Endothelial cell of umbilical vein (primary cell): ENCODE data around the gene ZCWPW2. TPM values are rescaled to one million over a fixed set of nuclear protein-coding genes. Genes with fewer than 3 reads are reported as not detected.

Experiments
- BruUV-seq: library from RNA; stranded (reverse); fragments of 400-500 nt; replicated peaks from 2 replicates; lab custom pipeline; 2021; lab: Mats Ljungman, UMichigan
- CTCF ChIA-PET: fragments of 300-600, 350-600 bp; sonication (Branson Sonifier 250); formaldehyde crosslinking; loops from one replicate; lab custom pipeline; 2021; ENCODE audit warnings: antibody characterized with exemption, inconsistent platforms; lab: Charles Lee
- POLR2A ChIA-PET: fragments of 300-600, 350-600 bp; sonication (Branson Sonifier 250); formaldehyde crosslinking; loops from one replicate; lab custom pipeline; 2021; ENCODE audit warnings: antibody characterized with exemption, inconsistent platforms; lab: Charles Lee
- DNase-seq: peaks from one replicate; pipeline ENCODE4 v3.0.0-alpha.2; 2011; ENCODE audit warnings: low read depth, low spot score
- FAIRE-seq: peaks from 2 replicates; lab custom pipeline; 2011; peaks lifted over from hg19 to GRCh38; lab: Jason Lieb, UNC
- H2AFZ ChIP-seq: 2 replicates; pipeline ENCODE4 v1.6.0; 2012; ENCODE audit warnings: low read depth, low read length, control low read depth, inconsistent platforms
- H3K27ac ChIP-seq: 2 replicates; pipeline ENCODE4 v1.5.1; 2011; ENCODE audit warnings: low read depth, mild to moderate bottlenecking, control low read depth, low read length, moderate library complexity; ENCODE audit not compliant: insufficient read depth
- H3K27me3 ChIP-seq, 2 experiments: 2 replicates each; pipeline versions ENCODE4 v1.6.0 to v1.6.1; 2011; ENCODE audit warnings: low read length in 2 of 2, mixed read lengths in 1 of 2; ENCODE audit not compliant: control insufficient read depth in 2 of 2, insufficient read depth in 2 of 2
- H3K36me3 ChIP-seq, 2 experiments: 2 replicates in 1 of 2; 3 replicates in 1 of 2; pipeline ENCODE4 v1.5.1; 2011; ENCODE audit warnings: low read length in 2 of 2, mild to moderate bottlenecking in 1 of 2, moderate library complexity in 1 of 2; ENCODE audit not compliant: control insufficient read depth in 2 of 2, insufficient read depth in 2 of 2; ENCODE audit errors: extremely low read depth in 1 of 2
- H3K4me1 ChIP-seq: 3 replicates; pipeline ENCODE4 v1.5.1; 2011; ENCODE audit warnings: mild to moderate bottlenecking, low read length; ENCODE audit not compliant: control insufficient read depth, insufficient read depth; ENCODE audit errors: extremely low read depth
- H3K4me2 ChIP-seq: 2 replicates; pipeline ENCODE4 v1.6.1; 2011; ENCODE audit warnings: low read length, control low read depth, mixed read lengths; ENCODE audit not compliant: insufficient read depth
- H3K4me3 ChIP-seq, 3 experiments: fragments of 200-600 bp in 1 of 3; sonication (generic), shearing (Covaris generic) in 1 of 3; replicated peaks in 1 of 3; 2 replicates each; pipeline ENCODE4 v1.5.1; 2011 to 2016; ENCODE audit warnings: control low read depth in 3 of 3, low read length in 3 of 3, mild to moderate bottlenecking in 2 of 3, inconsistent platforms in 1 of 3, low read depth in 1 of 3, moderate library complexity in 1 of 3; ENCODE audit not compliant: insufficient read depth in 1 of 3
- H3K79me2 ChIP-seq: 2 replicates; pipeline ENCODE4 v1.6.0; 2012; ENCODE audit warnings: low read length, inconsistent platforms; ENCODE audit not compliant: control insufficient read depth, insufficient read depth
- H3K9ac ChIP-seq: replicated peaks from 2 replicates; pipeline ENCODE3; 2011; ENCODE audit warnings: low read length, control low read depth; ENCODE audit not compliant: insufficient read depth; ENCODE audit errors: extremely low read depth
- H3K9me1 ChIP-seq: replicated peaks from 3 replicates; pipeline ENCODE4 v1.6.0; 2011; ENCODE audit warnings: mild to moderate bottlenecking, low read length; ENCODE audit not compliant: control insufficient read depth, insufficient read depth; ENCODE audit errors: extremely low read depth
- H3K9me3 ChIP-seq: replicated peaks from 2 replicates; pipeline ENCODE4 v1.5.1; 2012; ENCODE audit warnings: low read length, inconsistent platforms; ENCODE audit not compliant: control insufficient read depth, insufficient read depth
- H4K20me1 ChIP-seq: replicated peaks from 2 replicates; pipeline ENCODE3; 2011; ENCODE audit warnings: mild to moderate bottlenecking, low read length; ENCODE audit not compliant: control insufficient read depth, insufficient read depth; ENCODE audit errors: extremely low read depth
- CTCF ChIP-seq, 2 donors: IDR thresholded peaks; 1 replicate in 1 of 2; 2 replicates in 1 of 2; pipeline ENCODE4 v1.5.1; 2011; ENCODE audit warnings: low read length in 2 of 2, mild to moderate bottlenecking in 2 of 2, moderate library complexity in 2 of 2, control low read depth in 1 of 2, inconsistent platforms in 1 of 2, low read depth in 1 of 2; ENCODE audit not compliant: insufficient read depth in 1 of 2; ENCODE audit errors: extremely low read depth in 1 of 2
- EZH2 ChIP-seq: IDR thresholded peaks from 2 replicates; pipeline ENCODE4 v1.6.1; 2012; ENCODE audit warnings: borderline replicate concordance, low read depth, mild to moderate bottlenecking, moderate library complexity, low read length, inconsistent platforms; ENCODE audit not compliant: severe bottlenecking
- FOS ChIP-seq: IDR thresholded peaks from 2 replicates; pipeline ENCODE4 v1.6.1; 2011; ENCODE audit warnings: mild to moderate bottlenecking, low read length, moderate library complexity, borderline replicate concordance; ENCODE audit not compliant: insufficient read depth
- GATA2 ChIP-seq: IDR thresholded peaks from 2 replicates; pipeline ENCODE4 v1.7.0; 2011; ENCODE audit warnings: low read depth, mild to moderate bottlenecking, moderate library complexity, mixed read lengths, low read length; ENCODE audit not compliant: insufficient read length, insufficient read depth
- JUN ChIP-seq: IDR thresholded peaks from 2 replicates; pipeline ENCODE4 v1.6.1; 2011; ENCODE audit warnings: borderline replicate concordance, low read depth; ENCODE audit not compliant: insufficient read length, insufficient read depth
- MAX ChIP-seq: IDR thresholded peaks from 2 replicates; pipeline ENCODE4 v1.6.1; 2011; ENCODE audit not compliant: insufficient read depth, insufficient read length
- MYC ChIP-seq: IDR thresholded peaks from one replicate; pipeline ENCODE4 v1.6.1; 2011; ENCODE audit warnings: mild to moderate bottlenecking, low read depth, low read length
- POLR2A ChIP-seq: IDR thresholded peaks from 2 replicates; pipeline ENCODE4 v1.6.1; 2012; ENCODE audit warnings: low read depth, mild to moderate bottlenecking, control low read depth, low read length
- POLR2AphosphoS5 ChIP-seq: IDR thresholded peaks from 2 replicates; pipeline ENCODE4 v1.6.1; 2012; ENCODE audit warnings: low read depth, mild to moderate bottlenecking, control low read depth, low read length, moderate library complexity; ENCODE audit not compliant: insufficient read depth
- dilution Hi-C: fragments of 300-500 bp; cut with MboI; formaldehyde crosslinking; loops from one replicate; pipeline ENCODE4 v1.15.0; 2019; ENCODE audit warnings: low sequenced_read_pairs; ENCODE audit not compliant: extremely low pct_ligation_motif_present
- intact Hi-C: fragments of 100-400 bp; cut with micrococcal nuclease; formaldehyde crosslinking; loops from one replicate; pipeline ENCODE4 v1.10.0; 2022
- polyA plus RNA-seq, 4 experiments: library from polyadenylated mRNA; depleted of rRNA in 3 of 4; stranded (reverse) in 3 of 4; unstranded in 1 of 4; fragments of >200 nt; gene quantifications; 2 replicates each; pipeline versions ENCODE4 v1.2.1 to v1.2.3, GENCODE V29; 2011 to 2012; ENCODE audit warnings: missing spikeins in 1 of 4
- total RNA-seq: library from RNA; stranded (reverse); gene quantifications from 2 replicates; pipeline ENCODE4 v1.2.3, GENCODE V29; 2021

Gene ZCWPW2
- total and polyA plus RNA-seq, 2 donors (not counting 3 experiments of a cell fraction or from before 2014, with no cell fraction given): 0.04 to 0.40 TPM

GRCh38 chr3:28476194-28476593 lies 127.7 kb downstream of the ZCWPW2 start:
- TF ChIP-seq FOS: no peak
- TF ChIP-seq CTCF (IDR thresholded peaks at IDR 0.05; ENCODE audit: extremely low read depth in 1 of 2, insufficient read depth in 1 of 2, low read depth in 1 of 2, low read length in 2 of 2): peak; percentile 31 to 45
- Histone ChIP-seq H2AFZ (no peak overlapping the region), H3K4me2 (no peak overlapping the region), H3K4me3 (no peak overlapping the region), H3K4me1 (no peaks in the 10 kb centered on the region), H3K9ac (no peak overlapping the region), H3K9me1 (no peaks in the 10 kb centered on the region), H4K20me1 (no peaks in the 10 kb centered on the region), H3K27ac (no peak overlapping the region), H3K36me3 (no peaks in the 10 kb centered on the region), H3K9me3 (no peaks in the 10 kb centered on the region), H3K27me3 (no peaks in the 10 kb centered on the region), H3K79me2 (no peaks in the 10 kb centered on the region)
- ChIA-PET CTCF (interaction anchor here (1.0 to 2.5 kb wide), 5 partner anchors 12 to 251 kb away, joined by 3 to 9 read pairs (median 3); no protein-coding TSS in a partner anchor), POLR2A (no interaction called here)
- DNase-seq (peak; percentile 41), FAIRE-seq (peak; percentile 91)
- BruUV-seq: no TSS peak
- intact Hi-C loops (loop anchor here (1.0 to 5.0 kb wide), 2 partner anchors 251 to 1536 kb away; no protein-coding TSS in a partner anchor), dilution Hi-C loops (no loop called here)

- Histone ChIP-seq H3K9me3 (no peaks in the 10 kb centered on the region), H3K4me1 (no peaks in the 10 kb centered on the region), H3K79me2 (no peaks in the 10 kb centered on the region), H4K20me1 (no peaks in the 10 kb centered on the region), H3K4me2 (no peak overlapping the region), H3K9me1 (no peaks in the 10 kb centered on the region), H3K4me3 (no peak overlapping the region), H2AFZ (no peak overlapping the region), H3K27ac (no peak overlapping the region), H3K9ac (no peak overlapping the region), H3K27me3 (no peaks in the 10 kb centered on the region), H3K36me3 (no peaks in the 10 kb centered on the region)
- POLR2A ChIA-PET: no interaction called here
- dilution Hi-C loops: no loop called here
- no TSS peak for BruUV-seq
- CTCF ChIA-PET: interaction anchor here (1.0 to 2.5 kb wide), 5 partner anchors 12 to 250 kb away, joined by 3 to 9 read pairs (median 3); no protein-coding TSS in a partner anchor
- intact Hi-C loops: loop anchor here (1.0 to 5.0 kb wide), 2 partner anchors 251 to 1536 kb away; no protein-coding TSS in a partner anchor
- DNase-seq: no peak
- no peak for FAIRE-seq
- TF ChIP-seq GATA2: no peak
- no peak for TF ChIP-seq POLR2A
- TF ChIP-seq CTCF (IDR thresholded peaks at IDR 0.05; ENCODE audit: extremely low read depth in 1 of 2, insufficient read depth in 1 of 2, low read depth in 1 of 2, low read length in 2 of 2): no peak
- TF ChIP-seq MAX: no peak
- no peak for TF ChIP-seq MYC
- TF ChIP-seq FOS: no peak
- TF ChIP-seq EZH2: no peak
- TF ChIP-seq POLR2AphosphoS5: no peak
- TF ChIP-seq JUN: no peak
Measured at GRCh38 chr3:28476764-28477163, 128.2 kb downstream of the ZCWPW2 start.
